H1 (cell line): Measurements from ENCODE around the gene ID1. TPM values are rescaled to one million over a fixed set of nuclear protein-coding genes. Genes with fewer than 3 reads are reported as not detected.
A peak's percentile ranks its signal among the peaks of the same experiment; 100 is the strongest.

Source experiments
- CTCF ChIA-PET: fragments of 300-600 bp; sonication (Branson Sonifier 250); formaldehyde crosslinking; loops from one replicate; lab custom pipeline; 2021; ENCODE audit not compliant: partially characterized antibody; lab: Charles Lee
- POLR2A ChIA-PET: fragments of 300-600 bp; sonication (Branson Sonifier 250); formaldehyde crosslinking; loops from one replicate; lab custom pipeline; 2021; ENCODE audit warnings: inconsistent platforms; ENCODE audit not compliant: partially characterized antibody; lab: Charles Lee
- DNase-seq, 2 experiments: peaks; one replicate each; pipeline versions ENCODE4 v3.0.0 to v3.0.0-alpha.2; 2010 to 2022; ENCODE audit warnings: low spot score in 2 of 2, low read depth in 1 of 2, mixed read lengths in 1 of 2
- FAIRE-seq: peaks from 2 replicates; lab custom pipeline; 2011; peaks lifted over from hg19 to GRCh38; lab: Jason Lieb, UNC
- H2AFZ ChIP-seq: 2 replicates; pipeline ENCODE4 v1.8.1; 2012; ENCODE audit warnings: low read length, inconsistent platforms
- H2AK5ac ChIP-seq: 2 replicates; pipeline ENCODE4 v1.6.1; 2013; ENCODE audit warnings: low read depth, low read length
- H2BK120ac ChIP-seq: replicated peaks from 2 replicates; pipeline ENCODE3; 2013; ENCODE audit warnings: low read depth, low read length, inconsistent platforms
- H2BK12ac ChIP-seq: 2 replicates; pipeline ENCODE4 v1.6.1; 2013; ENCODE audit warnings: low read depth, low read length
- H2BK15ac ChIP-seq: 2 replicates; pipeline ENCODE4 v1.6.1; 2013; ENCODE audit warnings: low read length
- H2BK20ac ChIP-seq: 2 replicates; pipeline ENCODE4 v1.6.1; 2013; ENCODE audit warnings: low read length
- H2BK5ac ChIP-seq: 2 replicates; pipeline ENCODE4 v1.6.1; 2013; ENCODE audit warnings: low read depth, low read length
- H3K14ac ChIP-seq: 2 replicates; pipeline ENCODE4 v1.6.1; 2013; ENCODE audit warnings: inconsistent platforms; ENCODE audit not compliant: insufficient read length
- H3K18ac ChIP-seq: 2 replicates; pipeline ENCODE4 v1.6.1; 2013; ENCODE audit warnings: low read length; ENCODE audit errors: extremely low read depth
- H3K23ac ChIP-seq: 2 replicates; pipeline ENCODE4 v1.6.1; 2013; ENCODE audit warnings: inconsistent platforms; ENCODE audit not compliant: insufficient read length
- H3K23me2 ChIP-seq: 2 replicates; pipeline ENCODE4 v1.6.1; 2013; ENCODE audit warnings: low read depth, low read length
- H3K27ac ChIP-seq: 2 replicates; pipeline ENCODE4 v1.6.1; 2011; ENCODE audit warnings: low read depth, low read length, inconsistent platforms
- H3K27me3 ChIP-seq, 4 experiments: replicated peaks in 1 of 4; 1 replicate in 1 of 4; 2 replicates in 3 of 4; pipeline versions ENCODE4 v1.6.1 to v1.8.1; 2011 to 2013; ENCODE audit warnings: low read length in 3 of 4, mild to moderate bottlenecking in 3 of 4, inconsistent platforms in 2 of 4, mixed read lengths in 2 of 4, moderate library complexity in 1 of 4; ENCODE audit not compliant: control insufficient read depth in 3 of 4, insufficient read depth in 3 of 4; ENCODE audit errors: extremely low read depth in 1 of 4
- H3K36me3 ChIP-seq, 4 experiments: 2 replicates each; pipeline versions ENCODE4 v1.6.1 to v1.8.1; 2011 to 2013; ENCODE audit warnings: mild to moderate bottlenecking in 4 of 4, low read length in 3 of 4, moderate library complexity in 2 of 4, control low read depth in 1 of 4, inconsistent platforms in 1 of 4; ENCODE audit not compliant: insufficient read depth in 4 of 4, control insufficient read depth in 2 of 4
- H3K4ac ChIP-seq: replicated peaks from 2 replicates; pipeline ENCODE3; 2013; ENCODE audit warnings: low read length, low read depth, mixed read lengths, inconsistent platforms; ENCODE audit not compliant: insufficient read length
- H3K4me1 ChIP-seq, 4 experiments: replicated peaks in 1 of 4; 1 replicate in 1 of 4; 2 replicates in 3 of 4; pipeline versions ENCODE4 v1.6.1 to v1.8.1; 2011 to 2013; ENCODE audit warnings: low read length in 3 of 4, inconsistent platforms in 2 of 4, mixed read lengths in 1 of 4; ENCODE audit not compliant: insufficient read depth in 4 of 4, control insufficient read depth in 3 of 4
- H3K4me2 ChIP-seq, 2 experiments: 2 replicates each; pipeline versions ENCODE4 v1.6.1 to v1.8.1; 2011 to 2013; ENCODE audit warnings: low read depth in 2 of 2, low read length in 2 of 2, control low read depth in 1 of 2, inconsistent platforms in 1 of 2, mild to moderate bottlenecking in 1 of 2; ENCODE audit not compliant: insufficient read depth in 1 of 2
- H3K4me3 ChIP-seq, 4 experiments: fragments of 200-600, 300-600 bp in 1 of 4; sonication (generic), shearing (Covaris generic), sonication (Bioruptor Twin) in 1 of 4; 2 replicates each; pipeline versions ENCODE4 v1.5.1 to v1.8.1; 2011 to 2016; ENCODE audit warnings: low read length in 4 of 4, low read depth in 3 of 4, control low read depth in 2 of 4, inconsistent platforms in 2 of 4, mild to moderate bottlenecking in 2 of 4, mixed read lengths in 1 of 4, moderate library complexity in 1 of 4; ENCODE audit not compliant: insufficient read depth in 2 of 4; ENCODE audit errors: extremely low read depth in 1 of 4
- H3K56ac ChIP-seq: replicated peaks from 2 replicates; pipeline ENCODE3; 2013; ENCODE audit warnings: low read depth, mild to moderate bottlenecking, mixed read lengths, low read length, inconsistent platforms; ENCODE audit not compliant: insufficient read length
- H3K79me1 ChIP-seq: 2 replicates; pipeline ENCODE4 v1.6.1; 2013; ENCODE audit warnings: low read depth, low read length, control low read depth
- H3K79me2 ChIP-seq, 2 experiments: 2 replicates each; pipeline versions ENCODE4 v1.6.1 to v1.8.1; 2012 to 2013; ENCODE audit warnings: low read length in 2 of 2, mild to moderate bottlenecking in 2 of 2, inconsistent platforms in 1 of 2; ENCODE audit not compliant: insufficient read depth in 2 of 2, control insufficient read depth in 1 of 2
- H3K9ac ChIP-seq, 4 experiments: replicated peaks in 1 of 4; 1 replicate in 1 of 4; 2 replicates in 3 of 4; pipeline versions ENCODE4 v1.6.1 to v1.8.1; 2011 to 2013; ENCODE audit warnings: low read depth in 3 of 4, low read length in 3 of 4, control low read depth in 2 of 4, mild to moderate bottlenecking in 2 of 4, moderate library complexity in 2 of 4, inconsistent platforms in 1 of 4; ENCODE audit errors: extremely low read depth in 1 of 4
- H3K9me3 ChIP-seq, 2 experiments: 2 replicates each; pipeline versions ENCODE4 v1.6.1 to v1.8.1; 2012 to 2013; ENCODE audit warnings: mild to moderate bottlenecking in 2 of 2, moderate library complexity in 2 of 2, control low read depth in 1 of 2, inconsistent platforms in 1 of 2, low read depth in 1 of 2, low read length in 1 of 2, mixed read lengths in 1 of 2; ENCODE audit not compliant: insufficient read depth in 2 of 2
- H4K20me1 ChIP-seq, 2 experiments: replicated peaks in 1 of 2; 2 replicates each; pipeline versions ENCODE3 to v1.8.1; 2011 to 2013; ENCODE audit warnings: inconsistent platforms in 2 of 2, low read length in 2 of 2, mild to moderate bottlenecking in 1 of 2; ENCODE audit not compliant: insufficient read depth in 2 of 2, control insufficient read depth in 1 of 2
- H4K5ac ChIP-seq: 2 replicates; pipeline ENCODE4 v1.6.1; 2013; ENCODE audit warnings: low read length, low read depth, mixed read lengths, inconsistent platforms; ENCODE audit not compliant: insufficient read length
- H4K8ac ChIP-seq: 2 replicates; pipeline ENCODE4 v1.8.0; 2013; ENCODE audit warnings: mild to moderate bottlenecking, moderate library complexity, low read length, inconsistent platforms; ENCODE audit not compliant: insufficient read depth; ENCODE audit errors: extremely low read depth
- H4K91ac ChIP-seq: replicated peaks from 2 replicates; pipeline ENCODE3; 2013; ENCODE audit warnings: low read length, mixed read lengths, inconsistent platforms; ENCODE audit not compliant: insufficient read length
- ATF2 ChIP-seq: IDR thresholded peaks from 2 replicates; pipeline ENCODE4 v1.6.1; 2012; ENCODE audit warnings: low read length, inconsistent platforms
- BACH1 ChIP-seq: IDR thresholded peaks from 2 replicates; pipeline ENCODE4 v1.6.1; 2012; ENCODE audit warnings: low read length, improper control_type of control experiment
- CHD1 ChIP-seq: IDR thresholded peaks from 2 replicates; pipeline ENCODE4 v1.6.1; 2012; ENCODE audit warnings: low read depth, low read length, improper control_type of control experiment
- SP4 ChIP-seq: IDR thresholded peaks from 2 replicates; pipeline ENCODE4 v1.6.1; 2012; ENCODE audit warnings: low read length, inconsistent platforms
- TBP ChIP-seq: IDR thresholded peaks from 2 replicates; pipeline ENCODE4 v1.6.1; 2011; ENCODE audit warnings: low read depth, low read length, improper control_type of control experiment
- TCF12 ChIP-seq: IDR thresholded peaks from 2 replicates; pipeline ENCODE4 v1.6.1; 2011; ENCODE audit warnings: low read depth, mild to moderate bottlenecking, low read length
- TEAD4 ChIP-seq: IDR thresholded peaks from 2 replicates; pipeline ENCODE4 v1.6.1; 2012; ENCODE audit warnings: low read depth, low read length, inconsistent platforms, mixed read lengths
- ZNF274 ChIP-seq: IDR thresholded peaks from 2 replicates; pipeline ENCODE4 v1.7.0; 2012; ENCODE audit warnings: low read length, borderline replicate concordance; ENCODE audit errors: extremely low read depth
- WGBS, 2 experiments: shearing (Covaris generic) in 1 of 2; methylation state at CpG; one replicate each; pipeline versions ENCODE4 v1.1.6 to v1.1.7; 2013 to 2015; ENCODE audit warnings: low lambda C conversion rate in 2 of 2, mixed read lengths in 2 of 2, inconsistent platforms in 1 of 2, low coverage in 1 of 2, missing lambda C conversion rate in 1 of 2; ENCODE audit not compliant: insufficient replicate concordance in 2 of 2, insufficient coverage in 1 of 2, insufficient read length in 1 of 2; ENCODE audit errors: extremely low coverage in 1 of 2, missing lambda C conversion rate in 1 of 2; 5-methylcytosine and 5-hydroxymethylcytosine counted together
- polyA plus RNA-seq, 7 experiments: library from polyadenylated mRNA; depleted of rRNA in 3 of 7; stranded (reverse) in 5 of 7; unstranded in 2 of 7; fragments of >200 nt in 5 of 7; fragments of 200-250 nt in 2 of 7; gene quantifications; 1 replicate in 5 of 7; 2 replicates in 1 of 7; 4 replicates in 1 of 7; pipeline versions ENCODE4 v1.2.1 to v1.2.3, GENCODE V29; 2011 to 2013; ENCODE audit warnings: missing spikeins in 2 of 7, mixed read lengths in 2 of 7
- total RNA-seq: library from RNA; stranded (reverse); fragmentation: NEBNext Ultra II Directional; extraction: Animal tissue kit (Norgen Biotek cat#: 25700); gene quantifications from 2 replicates; pipeline ENCODE4 v1.2.1, GENCODE V29; 2021
- TF ChIP-seq, protein P1 (sequence below): IDR thresholded peaks from 2 replicates; pipeline ENCODE4 v1.6.1; 2011; ENCODE audit warnings: low read depth, mild to moderate bottlenecking, low read length; ENCODE audit not compliant: insufficient read depth

The ID1 gene
- total and polyA plus RNA-seq, 2 of the 8 experiments (the other 6 are each of a cell fraction or from before 2014, with no cell fraction given): 120 to 357 TPM

- 0 out of 4 replicates have a peak, but pooled peaks cover 0 to 3% of the 10 kb centered on the region in 2 experiments for H3K79me2 ChIP-seq
- 0 out of 2 replicates have a peak overlapping the region, but pooled peaks have one; percentile 72 for H2BK20ac ChIP-seq
- no peak overlapping the region for H3K4me2 ChIP-seq
- H3K27ac ChIP-seq: no peak overlapping the region
- H2BK15ac ChIP-seq: peak overlapping the region; percentile 90; the same call in 1 of the 2 replicates
- no peak overlapping the region; the same call in 1 of the 2 replicates for H3K18ac ChIP-seq
- peaks cover 2 to 18% (median 6%) of the 10 kb centered on the region in 4 experiments; a peak in 5 of 8 replicates for H3K36me3 ChIP-seq
- no peak for DNase-seq
- H3K56ac ChIP-seq: no peak overlapping the region
- H2BK12ac ChIP-seq: peak overlapping the region; percentile 18; the same call in 1 of the 2 replicates
- no peak overlapping the region for H4K8ac ChIP-seq
- no peak for FAIRE-seq
- no peak overlapping the region for H4K5ac ChIP-seq
- no peak overlapping the region; the same call in 1 of the 2 replicates for H2AK5ac ChIP-seq
- no peak overlapping the region for H2BK120ac ChIP-seq
- no peak overlapping the region for H3K4ac ChIP-seq
- H4K91ac ChIP-seq: no peak overlapping the region
- H3K4me1 ChIP-seq: peaks cover 17 to 41% (median 29%) of the 10 kb centered on the region in 4 experiments
- no peaks in the 10 kb centered on the region for H3K9me3 ChIP-seq
- H3K4me3 ChIP-seq: no peak overlapping the region
- peaks cover 0 to 1% of the 10 kb centered on the region in 2 experiments for H4K20me1 ChIP-seq
- H2BK5ac ChIP-seq: peak overlapping the region; percentile 36
- no peaks in the 10 kb centered on the region for H3K27me3 ChIP-seq
- TF ChIP-seq BACH1: no peak
- TF ChIP-seq SP4: no peak
- TF ChIP-seq ZNF274: no peak
- TF ChIP-seq ATF2: no peak
- no peak for TF ChIP-seq TCF12
- TF ChIP-seq TBP: no peak
- TF ChIP-seq, protein P1, sequence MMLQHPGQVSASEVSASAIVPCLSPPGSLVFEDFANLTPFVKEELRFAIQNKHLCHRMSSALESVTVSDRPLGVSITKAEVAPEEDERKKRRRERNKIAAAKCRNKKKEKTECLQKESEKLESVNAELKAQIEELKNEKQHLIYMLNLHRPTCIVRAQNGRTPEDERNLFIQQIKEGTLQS: no peak
- no peak for TF ChIP-seq TEAD4
- TF ChIP-seq CHD1: no peak
- ChIA-PET CTCF (interaction anchor here (0.6 to 30.5 kb wide), 16 partner anchors 9 to 166 kb away, joined by 3 to 1559 read pairs (median 7); partner anchors contain the start of genes BCL2L1 and ID1), POLR2A (interaction anchor here (1.0 to 24.3 kb wide), 7 partner anchors 8 to 78 kb away, joined by 3 to 1033 read pairs (median 13); partner anchors contain the start of gene ID1)
- peaks cover 3% of the 10 kb centered on the region; the same call in 1 of the 2 replicates for H3K23me2 ChIP-seq
- no peak overlapping the region for H2AFZ ChIP-seq
- no peak overlapping the region for H3K23ac ChIP-seq
- no peak overlapping the region for H3K9ac ChIP-seq
- no peak overlapping the region for H3K14ac ChIP-seq
- 90% methylated on average over 8 of the region's 8 CpGs; no CpG with 5 or more reads in 1 of the 2 experiments for WGBS, 2 experiments
- no peaks in the 10 kb centered on the region for H3K79me1 ChIP-seq
Measured at GRCh38 chr20:31570021-31570463, 35.0 kb upstream of the ID1 start.
